Globus pallidus (tissue), 1 donor: Measurements from ENCODE around the gene PTPRQ.
"Not testable (repeated sequence)": the region's sequence is repeated elsewhere in the genome, so short reads cannot be mapped to it uniquely, and the experiment has no call there.

Experiments
- DNase-seq: peaks from one replicate; pipeline ENCODE4 v3.0.0-alpha.2; 2015; ENCODE audit warnings: low spot score

Gene PTPRQ

DNA sequence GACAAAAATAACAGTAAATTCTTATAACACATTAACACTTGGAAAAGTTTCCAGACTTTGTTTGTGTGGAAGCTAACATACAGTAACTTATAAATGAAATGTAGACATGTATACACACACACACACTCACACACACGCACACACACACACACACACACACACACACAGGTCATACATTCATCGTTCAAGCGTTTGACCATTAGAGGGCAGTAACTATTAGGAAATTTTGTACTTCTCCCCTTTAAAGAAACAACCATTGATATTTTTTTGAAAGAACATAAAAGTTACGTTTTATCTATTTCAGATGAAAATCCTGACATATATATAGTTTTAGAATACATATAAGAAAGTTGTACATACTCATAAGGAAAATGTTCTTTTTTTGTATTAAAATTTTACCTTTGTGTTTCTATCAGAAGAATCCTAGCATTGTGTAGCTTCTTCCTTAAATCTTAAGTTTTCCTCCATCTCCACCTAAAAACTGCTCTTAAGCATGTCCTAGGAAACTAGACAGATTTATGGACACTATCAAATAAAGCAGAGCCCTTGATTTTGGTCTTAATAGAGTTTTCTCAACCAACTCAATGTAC lies 29.0 kb downstream of the PTPRQ start:
- peak; percentile 10 for DNase-seq

DNA sequence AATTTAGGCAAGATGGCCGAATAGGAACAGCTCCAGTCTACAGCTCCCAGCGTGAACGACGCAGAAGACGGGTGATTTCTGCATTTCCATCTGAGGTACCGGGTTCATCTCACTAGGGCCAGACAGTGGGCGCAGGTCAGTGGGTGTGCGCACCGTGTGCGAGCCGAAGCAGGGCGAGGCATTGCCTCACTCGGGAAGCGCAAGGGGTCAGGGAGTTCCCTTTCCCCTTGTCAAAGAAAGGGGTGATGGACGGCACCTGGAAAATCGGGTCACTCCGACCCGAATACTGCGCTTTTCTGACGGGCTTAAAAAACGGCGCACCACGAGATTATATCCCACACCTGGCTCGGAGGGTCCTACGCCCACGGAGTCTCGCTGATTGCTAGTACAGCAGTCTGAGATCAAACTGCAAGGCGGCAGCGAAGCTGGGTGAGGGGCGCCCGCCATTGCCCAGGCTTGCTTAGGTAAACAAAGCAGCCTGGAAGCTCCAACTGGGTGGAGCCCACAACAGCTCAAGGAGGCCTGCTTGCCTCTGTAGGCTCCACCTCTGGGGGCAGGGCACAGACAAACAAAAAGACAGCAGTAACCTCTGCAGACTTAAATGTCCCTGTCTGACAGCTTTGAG lies 33.6 kb downstream of the PTPRQ start:
- DNase-seq = not testable (repeated sequence)

GRCh38 chr12:80484746-80485145 lies 40.7 kb downstream of the PTPRQ start:
- DNase-seq = no peak

GRCh38 chr12:80485222-80485987 lies 41.4 kb downstream of the PTPRQ start:
- DNase-seq = no peak

GRCh38 chr12:80490329-80490728 lies 46.3 kb downstream of the PTPRQ start:
- DNase-seq = no peak

DNA sequence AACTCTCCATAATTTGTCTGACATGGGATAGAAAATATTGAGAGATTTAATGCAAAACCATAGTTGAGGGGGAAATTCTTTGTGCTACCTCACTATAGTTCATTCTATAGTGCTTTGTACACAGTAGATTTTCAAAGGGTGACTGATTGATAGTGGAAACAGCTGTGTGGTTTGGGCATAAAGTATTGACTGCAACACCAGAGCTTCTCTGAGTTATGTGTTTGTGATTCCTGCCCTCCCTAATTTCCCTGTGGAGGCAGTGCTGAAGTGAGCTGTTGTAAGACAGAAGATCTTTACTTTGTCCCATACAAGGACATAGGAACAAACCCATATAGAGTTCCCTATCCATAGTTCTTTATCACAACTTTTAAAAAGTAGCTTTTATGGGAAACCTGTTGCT lies 47.1 kb downstream of the PTPRQ start:
- DNase-seq = no peak

- DNase-seq = no peak
Observed at GRCh38 chr12:80493466-80493865, 49.4 kb downstream of the PTPRQ start.

GRCh38 chr12:80494836-80495235 lies 50.8 kb downstream of the PTPRQ start:
- DNase-seq = no peak

GRCh38 chr12:80498059-80498728 lies 54.2 kb downstream of the PTPRQ start:
- no peak for DNase-seq

DNA sequence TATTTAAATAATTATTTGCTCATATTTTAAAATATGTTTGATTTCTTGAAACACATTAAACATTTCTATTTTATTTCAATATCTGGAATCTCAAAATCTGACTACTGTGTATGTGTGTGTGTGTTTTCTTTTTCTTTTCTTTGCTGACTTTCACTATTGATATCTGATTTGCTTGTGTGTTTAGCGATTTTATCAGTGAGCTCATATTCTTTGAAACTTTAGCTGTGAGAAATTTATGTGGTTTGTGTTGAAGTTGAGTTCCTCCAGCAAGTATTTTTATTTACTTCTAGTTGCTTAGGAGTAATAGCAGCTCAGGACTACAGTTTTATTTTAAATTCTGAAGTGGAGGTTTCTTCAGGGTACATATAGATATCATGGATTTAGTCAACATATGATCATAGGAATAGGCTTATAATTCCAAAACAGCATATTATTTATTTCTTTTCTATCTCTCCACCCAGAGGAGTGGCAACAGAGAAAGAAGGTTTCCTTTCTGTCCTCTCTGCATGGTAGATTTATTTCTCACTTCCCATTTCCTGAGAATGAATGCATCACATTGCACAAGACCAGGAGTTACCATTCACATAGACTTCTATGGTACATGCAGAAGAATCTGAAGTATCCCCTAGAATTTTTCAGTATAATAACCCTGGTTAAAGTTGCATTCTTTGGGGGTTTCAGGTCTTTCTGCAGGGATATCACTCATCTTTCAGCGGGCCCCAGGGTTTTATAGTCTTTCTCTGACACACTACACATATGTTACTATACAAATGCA lies 60.5 kb downstream of the PTPRQ start:
- no peak for DNase-seq

GRCh38 chr12:80509781-80510556 lies 65.9 kb downstream of the PTPRQ start:
- DNase-seq = no peak

DNA sequence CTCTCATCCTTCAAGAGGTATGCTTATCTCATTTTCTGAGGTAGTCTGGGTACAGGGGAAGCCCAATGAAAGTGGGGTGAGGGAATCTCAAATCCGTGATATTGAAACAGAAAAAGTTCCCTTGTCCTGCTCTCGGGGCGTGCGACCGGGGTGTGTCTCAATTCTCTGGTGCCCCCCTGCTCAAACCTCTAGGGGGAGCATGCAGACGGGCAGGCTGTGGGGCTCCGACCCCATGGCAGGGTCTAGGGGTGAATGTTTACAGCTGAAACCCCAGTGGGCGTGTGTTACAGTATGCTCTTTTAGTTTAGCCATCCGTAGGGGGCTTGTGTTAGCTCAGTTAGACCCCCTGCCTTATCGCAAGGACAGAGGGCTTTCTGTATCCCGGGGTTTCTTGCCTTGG lies 68.7 kb downstream of the PTPRQ start:
- DNase-seq = no peak

GRCh38 chr12:80513211-80513610 lies 69.2 kb downstream of the PTPRQ start:
- DNase-seq = no peak

DNA sequence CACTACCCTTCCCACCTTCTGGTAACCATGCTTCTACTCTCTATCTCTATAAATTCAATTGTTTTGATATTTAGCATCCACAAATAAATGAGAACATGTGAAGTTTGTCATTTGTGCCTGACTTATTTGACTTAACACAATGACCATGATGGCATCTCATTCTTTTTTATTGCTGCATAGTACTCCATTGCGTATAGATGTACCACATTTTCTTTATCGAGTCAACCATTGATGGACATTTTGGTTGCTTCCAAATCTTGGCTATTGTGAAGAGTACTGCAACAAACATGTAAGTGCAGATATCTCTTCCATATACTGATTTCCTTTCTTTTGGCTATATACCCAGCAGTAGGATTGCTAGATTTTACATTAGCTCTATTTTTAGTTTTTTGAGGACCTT lies 73.6 kb downstream of the PTPRQ start:
- no peak for DNase-seq

- DNase-seq = no peak
Observed at GRCh38 chr12:80531646-80532045, 87.6 kb downstream of the PTPRQ start.

DNA sequence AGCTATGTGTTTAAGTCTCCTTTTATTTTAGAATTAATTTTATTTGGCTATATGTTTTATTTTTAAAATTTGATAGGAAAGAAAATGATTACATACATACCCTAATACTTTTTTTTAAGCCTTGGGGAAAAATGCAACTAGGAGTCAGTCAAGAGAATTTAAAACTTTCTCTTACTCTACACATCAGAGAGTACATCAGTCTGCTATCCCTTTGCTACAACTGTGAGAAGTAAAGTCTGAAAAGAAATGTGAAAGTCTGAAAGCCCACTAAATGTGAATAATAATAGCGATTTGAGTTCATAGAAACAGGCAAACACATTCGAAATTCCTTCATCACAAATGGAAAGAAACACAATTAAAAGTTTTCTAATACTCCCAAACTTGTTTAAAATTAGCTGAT lies 95.0 kb downstream of the PTPRQ start:
- no peak for DNase-seq

- DNase-seq = no peak
Observed at GRCh38 chr12:80549298-80549697, 105.3 kb downstream of the PTPRQ start.

DNA sequence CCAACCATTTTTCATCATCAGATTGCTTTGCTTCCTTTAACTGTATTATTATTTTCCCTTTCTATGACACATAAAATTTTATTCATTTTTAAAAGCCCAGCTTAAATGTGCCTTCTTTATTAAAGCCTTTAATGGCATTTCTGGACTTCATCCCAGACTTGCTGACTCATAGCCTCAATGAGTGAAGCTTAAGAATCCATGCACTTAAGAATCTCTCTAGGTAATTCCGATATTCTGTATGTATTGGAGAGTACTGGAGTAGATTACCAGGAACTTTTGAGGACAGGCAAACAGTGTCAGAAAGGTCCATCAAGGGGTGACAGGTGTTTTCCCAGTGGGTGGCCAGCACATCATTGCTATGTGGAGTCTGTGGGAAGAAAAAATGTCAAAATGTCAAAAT lies 107.9 kb downstream of the PTPRQ start:
- DNase-seq = no peak

- no peak for DNase-seq
Observed at GRCh38 chr12:80553316-80553715, 109.3 kb downstream of the PTPRQ start.

DNA sequence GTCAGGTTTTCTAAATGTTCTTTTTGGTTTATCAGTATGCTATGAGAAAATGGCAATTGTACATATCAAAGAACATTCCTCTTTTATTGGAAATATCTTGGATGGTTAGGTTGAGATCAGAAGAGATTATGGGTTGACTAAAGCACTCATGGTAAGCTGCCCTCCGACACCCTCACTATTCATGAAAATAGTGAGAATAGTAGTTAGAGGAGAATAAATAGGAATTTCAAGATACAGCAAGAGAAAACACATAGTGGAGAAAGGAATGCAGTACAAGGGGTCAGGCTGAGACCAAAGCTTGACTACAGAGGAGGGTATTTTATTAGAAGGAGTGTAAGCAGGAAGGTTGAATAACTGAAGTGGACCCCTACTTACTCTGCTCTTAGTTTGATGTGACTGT lies 112.5 kb downstream of the PTPRQ start:
- no peak for DNase-seq

DNA sequence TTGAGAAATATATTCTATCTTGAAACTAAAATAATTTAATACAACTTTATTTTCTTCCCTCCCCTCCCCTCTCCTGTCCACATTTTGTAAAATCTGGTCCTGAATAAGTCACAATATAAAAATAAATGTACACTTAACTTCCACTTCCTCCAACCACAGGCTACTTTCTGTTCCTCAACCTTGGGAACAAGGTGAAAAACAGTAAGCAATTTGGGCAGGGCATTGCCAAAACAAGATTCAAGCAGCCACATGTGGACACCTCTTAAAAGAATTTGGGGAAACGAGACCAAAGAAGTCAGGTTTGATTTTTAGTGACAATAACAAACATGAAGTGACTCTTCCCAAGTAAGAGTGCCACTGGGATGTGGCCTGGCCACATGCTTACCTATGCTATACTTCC lies 115.7 kb downstream of the PTPRQ start:
- DNase-seq = no peak
